B cell (primary cell): Measurements from ENCODE around the gene PLSCR3. TPM values are rescaled to one million over a fixed set of nuclear protein-coding genes. Genes with fewer than 3 reads are reported as not detected.
"Not testable (repeated sequence)": the region's sequence is repeated elsewhere in the genome, so short reads cannot be mapped to it uniquely, and the experiment has no call there.

Source experiments
- ATAC-seq: fragments of 200-7000 bp; cut with Tn5 transposase; one replicate; pipeline ENCODE4 v1.10.0; 2021; ENCODE audit warnings: low read depth, mild to moderate bottlenecking, moderate number of reproducible peaks, moderate library complexity
- CTCF ChIA-PET: fragments of 350-600 bp; sonication (Branson Sonifier 250); formaldehyde crosslinking; loops from one replicate; lab custom pipeline; 2021; ENCODE audit warnings: antibody characterized with exemption, inconsistent platforms; lab: Charles Lee
- POLR2A ChIA-PET: fragments of 350-600 bp; sonication (Branson Sonifier 250); formaldehyde crosslinking; loops from one replicate; lab custom pipeline; 2021; ENCODE audit warnings: antibody characterized with exemption; lab: Charles Lee
- DNase-seq: peaks from one replicate; pipeline ENCODE4 v3.0.0; 2013
- H2AFZ ChIP-seq: 2 replicates; pipeline ENCODE4 v1.6.1; 2012; ENCODE audit warnings: mild to moderate bottlenecking, low read depth, low read length; ENCODE audit not compliant: insufficient read depth, poor library complexity, severe bottlenecking
- H3K27ac ChIP-seq, 2 donors: 1 replicate in 1 of 2; 2 replicates in 1 of 2; pipeline ENCODE4 v1.5.1; 2012 to 2013; ENCODE audit warnings: low read length in 2 of 2, mild to moderate bottlenecking in 2 of 2, moderate library complexity in 1 of 2
- H3K27me3 ChIP-seq, 4 experiments: fragments of 200-600 bp in 1 of 4; sonication (generic) in 1 of 4; replicated peaks in 1 of 4; 1 replicate in 2 of 4; 2 replicates in 2 of 4; pipeline versions ENCODE4 v1.6.1 to v1.7.0; 2013 to 2016; ENCODE audit warnings: low read length in 3 of 4, mild to moderate bottlenecking in 2 of 4, mixed read lengths in 1 of 4, moderate library complexity in 1 of 4; ENCODE audit not compliant: insufficient read depth in 4 of 4, control insufficient read depth in 3 of 4; ENCODE audit errors: control extremely low read depth in 1 of 4
- H3K36me3 ChIP-seq, 2 experiments: replicated peaks in 1 of 2; 1 replicate in 1 of 2; 2 replicates in 1 of 2; pipeline versions ENCODE4 v1.6.1 to v1.7.1; 2013; ENCODE audit warnings: low read length in 1 of 2; ENCODE audit not compliant: insufficient read depth in 2 of 2, control insufficient read depth in 1 of 2; ENCODE audit errors: control extremely low read depth in 1 of 2, extremely low read depth in 1 of 2
- H3K4me1 ChIP-seq, 2 donors: fragments of 200-600 bp in 1 of 2; sonication (generic) in 1 of 2; 1 replicate in 1 of 2; 2 replicates in 1 of 2; pipeline versions ENCODE4 v1.5.1 to v1.6.1; 2013 to 2017; ENCODE audit warnings: low read length in 2 of 2; ENCODE audit not compliant: control insufficient read depth in 2 of 2, insufficient read depth in 2 of 2
- H3K4me2 ChIP-seq: replicated peaks from 2 replicates; pipeline ENCODE3; 2012; ENCODE audit warnings: mild to moderate bottlenecking, low read depth, low read length; ENCODE audit not compliant: poor library complexity, severe bottlenecking
- H3K4me3 ChIP-seq, 5 experiments: fragments of 200-600 bp in 1 of 5; sonication (generic) in 1 of 5; 1 replicate in 3 of 5; 2 replicates in 2 of 5; pipeline versions ENCODE4 v1.5.1 to v1.7.0; 2011 to 2016; ENCODE audit warnings: low read length in 4 of 5, mild to moderate bottlenecking in 4 of 5, low read depth in 2 of 5, control low read depth in 1 of 5, moderate library complexity in 1 of 5; ENCODE audit not compliant: insufficient read depth in 1 of 5; ENCODE audit errors: control extremely low read depth in 1 of 5, extremely low read depth in 1 of 5
- H3K79me2 ChIP-seq: fragments of 200-600 bp; sonication (generic); one replicate; pipeline ENCODE4 v1.6.0; 2016; ENCODE audit warnings: low read length; ENCODE audit not compliant: control insufficient read depth, insufficient read depth
- H3K9ac ChIP-seq: fragments of 200-600 bp; sonication (generic); 2 replicates; pipeline ENCODE4 v1.6.1; 2017; ENCODE audit warnings: mild to moderate bottlenecking, low read length, moderate library complexity
- H3K9me3 ChIP-seq, 3 donors: one replicate each; pipeline versions ENCODE4 v1.6.1 to v1.7.1; 2013; ENCODE audit warnings: low read length in 2 of 3; ENCODE audit not compliant: control insufficient read depth in 2 of 3, insufficient read depth in 1 of 3; ENCODE audit errors: control extremely low read depth in 1 of 3
- H4K20me1 ChIP-seq: 2 replicates; pipeline ENCODE4 v1.6.0; 2012; ENCODE audit warnings: mild to moderate bottlenecking, low read length; ENCODE audit not compliant: insufficient read depth, control insufficient read depth, poor library complexity, severe bottlenecking
- H3K27ac Mint-ChIP-seq: one replicate; pipeline ENCODE4 v1.8.0; 2021; ENCODE audit warnings: mixed read lengths
- H3K27me3 Mint-ChIP-seq: one replicate; pipeline ENCODE4 v1.8.0; 2021; ENCODE audit warnings: mixed read lengths
- H3K4me1 Mint-ChIP-seq: one replicate; pipeline ENCODE4 v1.8.0; 2021; ENCODE audit warnings: mixed read lengths
- H3K4me3 Mint-ChIP-seq: one replicate; pipeline ENCODE4 v1.8.0; 2021; ENCODE audit warnings: mixed read lengths
- H3K9me3 Mint-ChIP-seq: one replicate; pipeline ENCODE4 v1.8.0; 2022; ENCODE audit warnings: mixed read lengths; ENCODE audit not compliant: insufficient read depth
- CTCF ChIP-seq: fragments of 200-600 bp; IDR thresholded peaks from one replicate; pipeline ENCODE4 v1.8.0; 2022; ENCODE audit warnings: antibody characterized with exemption, mild to moderate bottlenecking
- EZH2 ChIP-seq: IDR thresholded peaks from 2 replicates; pipeline ENCODE4 v1.6.1; 2012; ENCODE audit warnings: borderline replicate concordance, low read depth, mild to moderate bottlenecking, moderate library complexity, low read length; ENCODE audit not compliant: insufficient read depth, poor library complexity, severe bottlenecking
- WGBS: methylation state at CpG from one replicate; pipeline ENCODE4 v1.1.5; 2013; ENCODE audit warnings: missing lambda C conversion rate; ENCODE audit not compliant: insufficient coverage; 5-methylcytosine and 5-hydroxymethylcytosine counted together
- intact Hi-C: fragments of 100-400 bp; cut with micrococcal nuclease; formaldehyde crosslinking; loops from one replicate; pipeline ENCODE4 v1.10.0; 2022
- polyA plus RNA-seq: library from polyadenylated mRNA; depleted of rRNA; stranded (reverse); fragments of >200 nt; gene quantifications from 2 replicates; pipeline ENCODE4 v1.2.3, GENCODE V29; 2012
- total RNA-seq, 2 donors: library from RNA; stranded (reverse); fragments of 120-200 nt in 1 of 2; gene quantifications; 1 replicate in 1 of 2; 2 replicates in 1 of 2; pipeline versions ENCODE4 v1.2.3 to v1.2.4, GENCODE V29; 2013 to 2022

The PLSCR3 gene
- total and polyA plus RNA-seq, 2 donors (not counting 1 experiment from before 2014, with no cell fraction given) = 31.6 to 122 TPM

DNA sequence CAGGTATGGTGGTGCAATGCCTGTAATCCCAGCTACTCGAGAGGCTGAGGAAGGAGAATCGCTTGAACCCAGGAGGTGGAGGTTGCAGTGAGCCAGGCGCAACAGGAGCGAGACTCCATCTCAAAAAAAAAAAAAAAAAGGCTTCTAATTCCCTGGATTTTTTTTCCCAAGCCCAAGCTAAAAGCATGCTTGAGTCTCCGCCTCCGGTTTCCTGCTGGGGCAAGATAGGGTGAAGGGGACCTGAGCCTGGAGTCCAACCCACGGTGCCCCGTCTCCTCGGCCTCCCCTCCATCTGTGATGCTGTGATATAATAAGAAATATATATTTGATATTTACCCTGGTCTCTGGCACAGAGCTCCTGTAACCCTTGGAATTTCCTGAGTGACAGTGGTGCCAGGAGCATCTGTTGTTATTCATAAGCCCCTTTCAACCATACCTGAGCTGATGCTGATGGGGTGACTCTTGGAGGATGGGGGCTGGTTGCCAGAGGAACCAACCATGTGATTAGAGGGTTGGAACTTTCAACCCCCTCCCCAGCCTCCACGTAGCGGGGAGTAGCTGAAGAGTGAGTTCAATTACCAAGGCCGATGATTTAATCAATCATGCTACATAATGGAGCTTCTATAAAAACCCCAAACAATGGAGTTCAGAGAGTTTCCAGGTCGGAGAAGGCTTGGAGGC lies 26.3 kb downstream of the PLSCR3 start:
- TF ChIP-seq CTCF = no peak
- no peak for TF ChIP-seq EZH2
- H2AFZ ChIP-seq = no peak overlapping the region
- H3K4me1 ChIP-seq = no peaks in the 10 kb centered on the region
- H3K4me3 ChIP-seq = no peak overlapping the region
- H3K36me3 ChIP-seq = no peaks in the 10 kb centered on the region
- CTCF ChIA-PET = interaction anchor here (0.9 kb wide), 1 partner anchor 13 kb away, joined by 3 read pairs; the partner anchor contains the start of gene TMEM95
- no peaks in the 10 kb centered on the region for H3K9me3 Mint-ChIP-seq
- no peak overlapping the region for H3K9ac ChIP-seq
- WGBS = 83% methylated on average over 1 of the region's 13 CpGs
- H3K4me3 Mint-ChIP-seq = no peak overlapping the region
- no peaks in the 10 kb centered on the region for H4K20me1 ChIP-seq
- no peaks in the 10 kb centered on the region for H3K9me3 ChIP-seq
- intact Hi-C loops = no loop called here
- ATAC-seq = no peak
- no peak for DNase-seq
- H3K27ac Mint-ChIP-seq = no peak overlapping the region
- no peak overlapping the region for H3K4me2 ChIP-seq
- no peaks in the 10 kb centered on the region for H3K4me1 Mint-ChIP-seq
- H3K79me2 ChIP-seq = no peaks in the 10 kb centered on the region
- peaks cover 3% of the 10 kb centered on the region for H3K27me3 Mint-ChIP-seq
- POLR2A ChIA-PET = interaction anchor here (0.6 kb wide), 1 partner anchor 74 kb away, joined by 4 read pairs; no protein-coding TSS in a partner anchor
- H3K27ac ChIP-seq = no peak overlapping the region
- H3K27me3 ChIP-seq = peaks cover 0 to 4% (median 0%) of the 10 kb centered on the region in 4 experiments

DNA sequence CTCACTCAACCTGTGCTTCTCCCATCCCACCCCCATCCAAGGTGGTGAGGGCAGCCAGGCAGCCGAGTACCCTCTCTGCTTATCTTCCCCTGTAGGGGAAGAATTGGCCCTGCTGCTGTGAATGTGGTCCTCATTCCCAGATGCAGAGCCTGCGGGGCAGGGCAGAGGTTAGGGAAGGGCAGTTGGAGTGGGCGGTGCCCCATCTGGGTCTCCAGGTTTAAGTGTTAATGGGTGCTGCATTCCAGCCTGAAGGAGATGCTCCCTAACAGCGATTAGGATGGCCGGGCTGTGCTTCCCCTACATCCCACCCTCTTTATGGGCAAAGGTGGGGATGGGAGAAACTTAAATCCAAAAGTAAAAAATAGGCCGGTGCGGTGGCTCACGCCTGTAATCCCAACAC lies 27.2 kb downstream of the PLSCR3 start:
- no peak overlapping the region for H3K27ac ChIP-seq
- peaks cover 0 to 5% (median 0%) of the 10 kb centered on the region in 4 experiments for H3K27me3 ChIP-seq
- no peaks in the 10 kb centered on the region for H3K79me2 ChIP-seq
- Mint-ChIP-seq H3K27me3 (peaks cover 3% of the 10 kb centered on the region), H3K27ac (no peak overlapping the region), H3K4me3 (no peak overlapping the region), H3K9me3 (no peaks in the 10 kb centered on the region), H3K4me1 (no peaks in the 10 kb centered on the region)
- ChIA-PET CTCF (interaction anchor here (0.9 kb wide), 1 partner anchor 12 kb away, joined by 3 read pairs; the partner anchor contains the start of gene TMEM95), POLR2A (no interaction called here)
- no peaks in the 10 kb centered on the region for H4K20me1 ChIP-seq
- ATAC-seq = no peak
- TF ChIP-seq EZH2 (no peak), CTCF (no peak)
- no peak overlapping the region for H3K4me3 ChIP-seq
- WGBS = 89% methylated on average over 6 of the region's 8 CpGs
- intact Hi-C loops = no loop called here
- H3K4me2 ChIP-seq = no peak overlapping the region
- no peak overlapping the region for H3K9ac ChIP-seq
- H3K36me3 ChIP-seq = no peaks in the 10 kb centered on the region
- no peaks in the 10 kb centered on the region for H3K9me3 ChIP-seq
- H3K4me1 ChIP-seq = no peaks in the 10 kb centered on the region
- no peak overlapping the region for H2AFZ ChIP-seq
- no peak for DNase-seq

DNA sequence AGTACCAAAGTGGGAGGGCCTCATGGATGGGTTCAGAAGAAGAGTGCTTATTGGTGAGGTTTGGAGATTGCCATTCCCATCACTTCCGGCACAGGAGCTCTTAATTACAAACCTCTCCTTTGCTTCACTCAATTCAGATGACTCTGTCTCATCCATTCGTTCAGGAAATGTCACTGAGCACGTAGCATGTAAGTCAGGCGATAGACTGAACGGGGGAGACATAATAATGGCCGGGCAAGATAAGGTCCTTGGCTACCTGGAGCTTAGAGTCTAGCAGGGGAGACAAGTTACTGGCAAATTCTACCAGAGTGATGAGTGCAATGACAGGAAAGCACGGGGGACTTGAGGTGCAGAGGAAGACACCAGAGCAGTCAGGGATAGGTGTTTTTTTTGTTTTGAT lies 28.4 kb downstream of the PLSCR3 start:
- POLR2A ChIA-PET, H3K4me3 ChIP-seq, H3K4me1 ChIP-seq, H2AFZ ChIP-seq, DNase-seq, H3K79me2 ChIP-seq, H3K27ac ChIP-seq, H3K27me3 ChIP-seq, H3K36me3 ChIP-seq, H3K27me3 Mint-ChIP-seq, H3K27ac Mint-ChIP-seq, CTCF ChIA-PET, intact Hi-C loops, H3K4me3 Mint-ChIP-seq, H3K4me2 ChIP-seq, H3K9me3 Mint-ChIP-seq, ATAC-seq, H3K4me1 Mint-ChIP-seq, H4K20me1 ChIP-seq, H3K9me3 ChIP-seq, H3K9ac ChIP-seq: not testable (repeated sequence)
- no CpG with 5 or more reads among the region's 7 CpGs for WGBS
